Muscle layer of colon (tissue), 2 donors: ENCODE measurements around the gene BICRAL.
"Not testable (repeated sequence)": the region's sequence is repeated elsewhere in the genome, so short reads cannot be mapped to it uniquely, and the experiment has no call there.

Experiments
- H3K27ac ChIP-seq: one replicate; pipeline ENCODE4 v1.7.0; 2013; ENCODE audit warnings: low read depth, mild to moderate bottlenecking, low read length, moderate library complexity
- H3K27me3 ChIP-seq, 2 donors: one replicate each; pipeline ENCODE4 v1.7.0; 2013; ENCODE audit warnings: low read length in 2 of 2, mild to moderate bottlenecking in 2 of 2; ENCODE audit not compliant: insufficient read depth in 2 of 2, control insufficient read depth in 1 of 2
- H3K36me3 ChIP-seq: one replicate; pipeline ENCODE4 v1.7.0; 2013; ENCODE audit warnings: mild to moderate bottlenecking, low read length; ENCODE audit not compliant: insufficient read depth
- H3K4me1 ChIP-seq: one replicate; pipeline ENCODE4 v1.7.0; 2013; ENCODE audit warnings: mild to moderate bottlenecking, low read length; ENCODE audit not compliant: insufficient read depth
- H3K4me3 ChIP-seq, 2 donors: one replicate each; pipeline ENCODE4 v1.7.0; 2013; ENCODE audit warnings: low read length in 2 of 2, low read depth in 1 of 2, mild to moderate bottlenecking in 1 of 2, moderate library complexity in 1 of 2
- H3K9ac ChIP-seq: one replicate; pipeline ENCODE4 v1.7.0; 2013; ENCODE audit warnings: low read length
- H3K9me3 ChIP-seq: one replicate; pipeline ENCODE4 v1.7.0; 2013; ENCODE audit warnings: mild to moderate bottlenecking, low read length
- donor health status: abdominal sarcoma.
- donor health status: Adenocarcinoma of cecum.

Gene BICRAL

DNA sequence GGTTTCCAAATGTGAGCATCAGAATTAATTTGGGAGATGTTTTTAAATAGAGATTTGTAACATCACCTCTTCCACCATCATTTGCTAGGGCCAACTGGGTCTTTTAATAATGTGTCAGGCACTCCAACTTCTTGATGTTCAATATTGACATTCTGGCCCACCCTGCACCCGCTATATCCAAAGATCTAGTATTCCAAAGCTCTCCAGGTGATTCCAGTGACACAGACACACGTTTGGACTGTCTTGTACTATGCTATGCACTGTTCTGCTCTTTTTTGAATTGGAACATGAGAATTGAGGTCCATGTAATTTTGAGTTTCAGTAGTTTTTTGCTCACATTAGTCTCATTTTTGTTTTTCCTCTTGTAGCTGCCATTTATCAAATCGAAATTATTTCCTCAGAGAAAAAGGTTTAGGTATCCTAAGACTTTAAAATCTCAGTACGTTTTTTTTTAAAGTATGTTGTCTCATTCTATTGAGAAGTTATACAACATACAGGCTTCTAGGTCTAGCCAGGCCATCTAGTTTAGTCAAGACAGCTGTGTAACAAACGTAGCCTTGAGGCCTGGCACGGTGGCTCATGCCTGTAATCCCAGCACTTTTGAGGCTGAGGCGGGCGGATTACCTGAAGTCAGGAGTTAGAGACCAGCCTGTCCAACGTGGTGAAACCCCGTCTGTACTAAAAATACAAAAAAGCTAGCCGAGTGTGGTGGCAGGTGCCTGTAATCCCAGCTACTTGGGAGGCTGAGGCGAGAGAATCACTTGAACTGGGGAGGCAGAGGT lies 3.1 kb downstream of the BICRAL start:
- Histone ChIP-seq H3K4me1 (peaks cover 53% of the 10 kb centered on the region), H3K9ac (peak overlapping the region; percentile 99), H3K27me3 (no peaks in the 10 kb centered on the region), H3K9me3 (no peaks in the 10 kb centered on the region), H3K27ac (peak overlapping the region; percentile 98), H3K36me3 (peaks cover 6% of the 10 kb centered on the region), H3K4me3 (peak overlapping the region; percentile 81 to 87)

DNA sequence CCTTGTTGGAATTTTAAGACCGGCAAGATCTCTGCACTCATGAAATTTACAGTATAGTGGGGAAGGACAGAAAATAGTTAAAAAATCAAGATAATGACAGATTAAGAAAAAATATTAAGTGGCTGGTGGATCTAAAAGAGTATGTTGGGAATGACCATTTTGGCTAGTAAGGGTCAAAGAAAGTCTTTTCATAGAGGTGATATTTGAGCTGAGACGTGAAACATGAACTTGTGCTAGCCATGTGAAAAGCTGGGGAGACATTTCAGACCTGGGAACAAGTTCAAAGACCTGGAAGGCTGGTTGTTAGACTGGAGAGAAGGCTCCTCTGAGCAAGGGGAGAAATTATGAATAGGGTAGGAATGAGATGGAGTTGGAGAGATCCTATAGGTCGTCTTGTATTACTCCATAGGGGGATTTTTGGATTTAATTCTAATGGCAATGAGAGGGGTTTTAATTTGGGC lies 4.7 kb downstream of the BICRAL start:
- H3K27me3 ChIP-seq = no peaks in the 10 kb centered on the region
- peak overlapping the region; percentile 21 for H3K27ac ChIP-seq
- no peak overlapping the region for H3K9ac ChIP-seq
- H3K9me3 ChIP-seq = no peaks in the 10 kb centered on the region
- peaks cover 54% of the 10 kb centered on the region for H3K4me1 ChIP-seq
- H3K36me3 ChIP-seq = peaks cover 6% of the 10 kb centered on the region
- peak overlapping the region in 1 of 2 donors; percentile 1 for H3K4me3 ChIP-seq

DNA sequence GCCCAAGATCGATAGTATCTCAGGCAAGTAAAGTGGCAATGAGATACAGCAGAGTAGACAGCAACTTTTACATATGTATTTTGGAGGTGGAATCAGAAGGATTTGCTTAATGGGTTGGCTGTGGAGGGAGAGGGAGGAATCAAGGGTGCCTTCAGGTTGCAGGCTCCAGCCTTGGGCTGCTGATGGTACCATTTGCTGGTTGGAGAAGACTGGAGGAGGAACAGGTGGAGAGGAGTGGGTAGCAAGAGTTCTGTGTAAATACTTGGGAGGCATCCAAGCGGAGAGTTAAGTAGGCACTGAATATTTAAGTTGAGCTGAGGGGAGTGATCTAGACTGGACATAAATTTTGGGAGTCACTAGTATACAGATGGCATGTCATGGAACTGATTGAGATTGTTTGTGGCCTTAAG lies 5.2 kb downstream of the BICRAL start:
- H3K27ac ChIP-seq = peak overlapping the region; percentile 21
- H3K27me3 ChIP-seq = no peaks in the 10 kb centered on the region
- H3K9ac ChIP-seq = no peak overlapping the region
- H3K4me3 ChIP-seq = peak overlapping the region in 1 of 2 donors; percentile 1
- H3K4me1 ChIP-seq = peaks cover 54% of the 10 kb centered on the region
- H3K36me3 ChIP-seq = peaks cover 6% of the 10 kb centered on the region
- H3K9me3 ChIP-seq = no peaks in the 10 kb centered on the region

DNA sequence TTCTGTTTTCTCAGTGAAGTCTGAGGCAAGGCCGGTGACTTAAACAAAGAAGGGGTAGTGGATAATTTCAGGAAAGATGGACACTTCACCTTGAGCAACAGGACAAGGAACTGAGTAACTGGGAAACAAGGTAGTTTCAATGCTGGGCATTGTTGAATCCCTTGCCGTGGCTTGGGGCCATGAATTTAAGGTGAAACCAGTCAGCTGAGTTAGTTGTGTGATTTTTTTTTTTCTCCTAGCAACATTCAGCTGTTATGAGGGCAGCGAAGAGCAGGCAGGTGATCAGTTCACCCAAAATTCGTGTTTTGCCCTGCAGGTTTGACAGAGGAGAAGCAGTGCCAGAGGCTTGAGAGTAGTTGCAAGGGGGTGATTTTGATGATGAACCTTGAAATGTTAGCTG lies 6.8 kb downstream of the BICRAL start:
- H3K27ac ChIP-seq = no peak overlapping the region
- H3K4me1 ChIP-seq = peaks cover 54% of the 10 kb centered on the region
- H3K9me3 ChIP-seq = no peaks in the 10 kb centered on the region
- no peaks in the 10 kb centered on the region for H3K27me3 ChIP-seq
- no peak overlapping the region for H3K4me3 ChIP-seq
- H3K36me3 ChIP-seq = peaks cover 6% of the 10 kb centered on the region
- H3K9ac ChIP-seq = no peak overlapping the region

DNA sequence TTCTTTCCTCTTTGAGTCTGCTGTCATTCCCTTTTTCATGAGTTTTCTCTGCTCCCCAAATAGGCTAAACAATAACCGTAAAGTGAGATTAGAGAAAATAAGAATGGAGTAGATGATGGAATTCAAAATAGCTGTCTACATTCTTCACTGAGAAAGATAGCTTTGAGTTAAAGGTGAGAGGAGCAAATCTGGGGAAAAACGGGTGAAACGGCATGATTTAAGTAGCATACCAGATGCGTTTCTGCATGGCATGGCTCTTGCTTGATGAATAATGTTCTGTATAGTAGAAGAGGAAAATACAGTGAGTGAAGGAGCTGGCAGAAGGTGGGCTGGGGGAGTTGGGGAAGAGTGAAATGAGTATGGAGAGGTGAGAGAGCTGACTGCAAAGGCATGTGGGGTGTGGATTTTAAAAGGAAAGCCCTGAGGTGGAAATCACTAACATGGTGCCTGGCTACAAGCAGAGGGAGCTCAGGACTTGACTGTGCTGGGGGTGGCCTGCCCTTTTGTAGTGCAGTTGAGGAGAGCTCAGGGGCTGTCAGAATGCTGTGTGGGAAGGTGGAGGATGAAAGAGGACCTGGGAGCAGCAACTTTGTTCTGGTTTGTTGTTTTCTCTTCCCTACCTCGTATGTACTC lies 8.8 kb downstream of the BICRAL start:
- H3K27me3 ChIP-seq = no peaks in the 10 kb centered on the region
- no peak overlapping the region for H3K9ac ChIP-seq
- H3K4me1 ChIP-seq = peaks cover 45% of the 10 kb centered on the region
- H3K4me3 ChIP-seq = no peak overlapping the region
- peaks cover 6% of the 10 kb centered on the region for H3K36me3 ChIP-seq
- no peaks in the 10 kb centered on the region for H3K9me3 ChIP-seq
- peak overlapping the region; percentile 2 for H3K27ac ChIP-seq

DNA sequence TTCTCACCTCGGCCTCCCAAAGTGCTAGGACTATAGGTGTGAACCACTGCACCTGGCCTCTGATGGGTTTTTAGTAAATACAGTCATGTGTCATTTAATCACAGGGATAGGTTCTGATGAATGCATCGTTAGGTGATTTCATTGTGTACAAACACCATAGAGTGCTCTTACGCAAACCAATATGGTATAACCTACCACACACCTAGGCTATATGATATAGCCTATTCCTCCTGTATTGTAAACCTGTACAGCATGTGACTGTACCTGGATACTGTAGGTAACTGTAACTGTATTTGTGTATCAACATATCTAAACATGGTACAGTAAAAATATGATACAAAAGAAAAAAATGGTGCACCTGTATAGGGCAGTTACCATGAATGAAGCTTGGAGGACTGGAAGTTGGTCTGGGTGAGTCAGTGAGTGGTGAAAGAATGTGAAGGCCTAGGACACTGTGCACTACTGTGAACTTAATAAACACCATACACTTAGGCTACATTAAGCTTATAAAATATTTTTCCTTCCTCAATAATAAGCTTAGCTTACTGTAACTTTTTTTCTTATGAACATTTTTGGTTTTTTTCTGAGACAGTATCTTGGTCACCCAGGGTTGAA lies 10.0 kb downstream of the BICRAL start:
- Histone ChIP-seq H3K4me3 (no peak overlapping the region), H3K9ac (no peak overlapping the region), H3K27ac (no peak overlapping the region), H3K27me3 (no peaks in the 10 kb centered on the region), H3K36me3 (peaks cover 6% of the 10 kb centered on the region), H3K4me1 (peaks cover 34% of the 10 kb centered on the region), H3K9me3 (no peaks in the 10 kb centered on the region)

DNA sequence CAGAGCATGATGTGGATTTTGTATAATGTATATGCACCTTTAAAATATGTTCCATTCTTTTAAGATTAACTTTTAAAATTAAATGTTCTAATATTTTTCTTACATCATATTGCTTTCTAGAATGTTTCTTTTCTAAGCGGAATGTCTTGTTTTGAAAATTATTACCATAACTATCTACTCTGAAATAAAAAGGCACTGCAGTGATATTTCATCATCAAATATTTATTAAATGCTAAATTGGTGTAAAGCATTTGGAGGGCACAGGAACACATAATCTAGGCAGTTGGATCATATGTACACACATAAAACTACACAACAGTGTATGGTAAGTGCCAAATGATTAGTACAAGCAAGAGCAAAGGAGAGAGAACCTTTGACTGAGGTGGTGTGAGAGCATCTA lies 13.8 kb downstream of the BICRAL start:
- Histone ChIP-seq H3K27me3 (no peaks in the 10 kb centered on the region), H3K36me3 (no peaks in the 10 kb centered on the region), H3K27ac (no peak overlapping the region)

DNA sequence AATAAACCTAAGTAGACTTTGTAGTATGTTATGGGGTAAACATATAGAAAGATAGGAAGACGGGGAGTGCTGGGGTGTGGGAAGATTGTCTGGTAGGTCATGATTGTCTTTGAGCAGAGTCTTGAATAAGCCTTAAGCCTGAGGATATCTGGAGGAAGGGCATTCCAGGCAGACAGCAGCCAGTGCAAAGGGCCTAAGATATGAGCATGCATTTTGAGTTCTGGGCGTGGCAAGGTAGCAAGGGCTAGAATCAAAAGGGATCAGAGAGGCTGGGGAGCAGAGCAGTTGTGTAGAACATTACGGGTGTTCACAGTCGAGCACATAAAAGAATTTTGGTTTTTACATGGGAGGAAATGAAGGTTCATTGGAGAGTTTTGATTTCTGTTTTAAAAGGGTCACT lies 14.3 kb downstream of the BICRAL start:
- H3K4me1 ChIP-seq = peaks cover 8% of the 10 kb centered on the region
- no peak overlapping the region for H3K4me3 ChIP-seq
- H3K9ac ChIP-seq = no peak overlapping the region
- H3K36me3 ChIP-seq = no peaks in the 10 kb centered on the region
- H3K9me3 ChIP-seq = no peaks in the 10 kb centered on the region
- H3K27ac ChIP-seq = no peak overlapping the region
- H3K27me3 ChIP-seq = no peaks in the 10 kb centered on the region

More for the DNA sequence above, 13.8 kb downstream of the BICRAL start:
- Histone ChIP-seq H3K4me3 (no peak overlapping the region), H3K9me3 (no peaks in the 10 kb centered on the region), H3K9ac (no peak overlapping the region), H3K4me1 (peaks cover 5% of the 10 kb centered on the region)

DNA sequence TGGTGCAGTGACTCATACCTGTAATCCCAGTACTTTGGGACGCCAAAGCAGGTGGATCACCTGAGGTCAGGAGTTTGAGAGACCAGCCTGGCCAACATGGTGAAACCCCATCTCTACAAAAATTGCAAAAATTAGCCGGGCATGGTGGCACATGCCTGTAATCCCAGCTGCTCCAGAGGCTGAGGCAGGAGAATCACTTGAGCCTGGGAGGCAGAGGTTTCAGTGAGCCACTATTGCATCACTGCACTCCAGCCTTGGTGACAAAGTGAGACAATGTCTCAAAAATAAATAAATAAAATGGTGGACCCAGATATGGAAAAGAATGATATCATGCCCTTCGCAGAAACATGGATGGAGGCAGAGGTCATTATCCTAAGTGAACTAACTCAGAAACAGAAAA lies 15.8 kb downstream of the BICRAL start:
- not testable (repeated sequence) for H3K27me3 ChIP-seq, H3K36me3 ChIP-seq, H3K4me1 ChIP-seq, H3K4me3 ChIP-seq, H3K27ac ChIP-seq, H3K9ac ChIP-seq, H3K9me3 ChIP-seq

DNA sequence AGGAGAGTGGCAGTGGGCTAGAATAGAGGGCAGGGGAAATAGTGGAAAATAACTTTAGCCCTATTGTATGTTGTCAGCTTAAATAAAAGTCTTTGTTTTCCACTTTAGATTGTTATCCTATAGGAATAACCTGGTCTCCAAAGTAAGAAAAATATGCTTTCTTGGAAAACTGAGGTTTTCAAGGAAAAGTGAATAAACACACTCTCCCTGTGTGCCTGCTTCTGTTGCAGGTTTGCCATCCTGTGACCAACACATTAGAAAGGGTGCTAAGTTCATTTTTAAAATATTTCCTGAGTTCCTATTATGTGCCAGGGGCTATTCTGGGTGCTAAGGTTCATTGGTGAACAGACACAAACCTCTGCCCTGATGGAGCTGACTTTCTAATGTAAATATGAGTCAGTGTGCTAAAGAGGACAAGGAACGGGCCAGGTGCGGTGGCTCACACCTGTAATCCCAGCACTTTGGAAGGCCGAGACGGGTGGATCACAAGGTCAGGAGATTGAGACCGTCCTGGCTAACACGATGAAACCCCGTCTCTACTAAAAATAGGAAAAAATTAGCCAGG lies 23.5 kb downstream of the BICRAL start:
- no peaks in the 10 kb centered on the region for H3K36me3 ChIP-seq
- no peaks in the 10 kb centered on the region for H3K27me3 ChIP-seq
- H3K9ac ChIP-seq = no peak overlapping the region
- H3K4me3 ChIP-seq = no peak overlapping the region
- H3K27ac ChIP-seq = no peak overlapping the region
- peaks cover 16% of the 10 kb centered on the region for H3K4me1 ChIP-seq
- H3K9me3 ChIP-seq = no peaks in the 10 kb centered on the region

DNA sequence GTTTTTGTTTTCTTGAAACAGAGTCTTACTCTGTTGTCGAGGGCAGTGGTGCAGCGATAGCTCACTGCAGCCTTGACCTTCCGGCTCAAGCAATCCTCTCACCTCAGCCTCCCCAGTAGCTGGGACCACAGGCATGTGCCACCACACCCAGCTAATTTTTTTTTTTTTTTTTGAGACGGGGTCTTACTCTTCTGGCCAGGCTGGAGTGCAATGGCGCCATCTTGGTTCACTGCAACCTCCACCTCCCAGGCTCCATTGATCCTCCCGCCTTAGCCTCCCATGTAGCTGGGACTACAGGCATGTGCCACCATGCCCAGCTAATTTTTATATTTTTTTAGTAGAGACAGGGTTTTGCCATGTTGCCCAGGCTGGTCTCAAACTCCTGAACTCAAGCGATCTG lies 24.5 kb downstream of the BICRAL start:
- H3K9ac ChIP-seq, H3K4me3 ChIP-seq, H3K4me1 ChIP-seq, H3K27me3 ChIP-seq, H3K27ac ChIP-seq, H3K36me3 ChIP-seq, H3K9me3 ChIP-seq: not testable (repeated sequence)
